Stimulated activated CD4-positive, alpha-beta T cell treated with anti-CD3 and anti-CD28 coated beads, Interleukin-15, amount 100 ng/mL, for 24 hours (primary cell): ENCODE measurements around the gene SBF1.

Source experiments
- DNase-seq: peaks from one replicate; pipeline ENCODE4 v3.0.0-alpha.2; 2020

Gene SBF1

GRCh38 chr22:50506611-50507420, 32.0 kb upstream of the SBF1 start:
- DNase-seq: no peak

- no peak for DNase-seq
Observed at GRCh38 chr22:50505776-50506610, 31.2 kb upstream of the SBF1 start.

DNA sequence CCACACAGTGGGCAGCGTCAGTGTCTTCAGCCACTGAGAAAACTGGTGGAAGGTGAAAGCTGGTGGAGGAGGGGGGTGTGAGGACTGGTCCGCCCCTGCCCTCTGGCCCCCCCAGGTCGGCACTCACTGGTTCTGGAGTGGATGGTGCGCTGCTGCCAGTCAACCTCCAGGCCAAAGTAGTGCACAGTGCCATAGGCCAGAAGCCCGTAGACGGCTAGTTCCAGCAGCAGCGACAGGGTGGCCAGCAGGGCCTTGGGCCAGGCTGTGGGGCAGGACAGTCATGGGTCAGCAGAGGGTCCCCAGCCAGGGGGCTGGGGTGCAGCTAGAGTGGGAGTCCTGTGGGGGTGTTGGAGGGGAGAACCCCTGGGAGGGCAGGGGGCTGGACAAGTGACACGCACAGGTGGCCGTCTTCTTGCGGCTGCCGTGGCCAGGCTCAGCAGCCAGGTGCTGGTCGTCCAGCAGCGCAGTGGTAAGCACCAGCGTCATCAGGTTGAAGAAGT, 30.5 kb upstream of the SBF1 start:
- DNase-seq: no peak

DNA sequence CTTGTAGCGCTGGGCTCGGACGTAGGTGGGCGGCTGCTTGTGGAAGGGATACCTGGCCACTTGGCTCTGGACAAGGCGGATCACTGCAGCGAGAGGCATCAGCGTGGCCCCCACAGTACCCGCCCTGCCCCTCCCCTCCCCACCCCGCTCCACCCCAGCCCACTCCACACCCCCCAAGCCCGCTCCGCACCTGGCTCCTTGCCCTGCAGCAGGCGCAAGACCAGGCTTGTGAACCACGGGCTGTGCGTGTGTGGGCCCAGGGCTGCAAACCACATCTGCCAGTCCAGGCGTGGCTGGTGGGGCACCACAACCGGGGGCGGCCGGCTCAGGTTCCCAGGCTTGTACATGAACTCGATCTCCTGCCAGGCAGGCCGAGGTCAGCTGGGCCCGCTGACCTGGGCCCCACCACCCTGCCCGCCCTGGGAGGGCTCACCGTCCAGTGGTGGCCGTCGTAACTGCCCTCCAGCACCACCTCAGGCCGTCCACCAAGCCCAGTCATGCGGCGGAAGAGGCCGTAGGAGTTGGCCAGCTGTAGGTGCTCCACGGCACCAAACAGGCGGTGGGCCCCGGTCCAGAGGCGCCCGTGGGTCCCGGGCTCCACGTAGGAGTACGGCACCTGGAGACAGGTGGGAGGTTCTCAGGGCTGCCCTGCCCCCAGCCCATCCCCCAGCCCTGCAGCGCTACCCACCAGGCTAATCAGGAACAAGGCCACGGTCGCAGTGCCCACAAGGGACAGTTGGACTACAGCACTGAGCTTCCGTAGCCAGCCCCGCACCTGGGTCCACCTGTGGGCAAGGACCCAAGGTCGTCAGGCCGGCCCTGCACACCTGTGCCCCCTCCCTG, 29.8 kb upstream of the SBF1 start:
- no peak for DNase-seq

DNA sequence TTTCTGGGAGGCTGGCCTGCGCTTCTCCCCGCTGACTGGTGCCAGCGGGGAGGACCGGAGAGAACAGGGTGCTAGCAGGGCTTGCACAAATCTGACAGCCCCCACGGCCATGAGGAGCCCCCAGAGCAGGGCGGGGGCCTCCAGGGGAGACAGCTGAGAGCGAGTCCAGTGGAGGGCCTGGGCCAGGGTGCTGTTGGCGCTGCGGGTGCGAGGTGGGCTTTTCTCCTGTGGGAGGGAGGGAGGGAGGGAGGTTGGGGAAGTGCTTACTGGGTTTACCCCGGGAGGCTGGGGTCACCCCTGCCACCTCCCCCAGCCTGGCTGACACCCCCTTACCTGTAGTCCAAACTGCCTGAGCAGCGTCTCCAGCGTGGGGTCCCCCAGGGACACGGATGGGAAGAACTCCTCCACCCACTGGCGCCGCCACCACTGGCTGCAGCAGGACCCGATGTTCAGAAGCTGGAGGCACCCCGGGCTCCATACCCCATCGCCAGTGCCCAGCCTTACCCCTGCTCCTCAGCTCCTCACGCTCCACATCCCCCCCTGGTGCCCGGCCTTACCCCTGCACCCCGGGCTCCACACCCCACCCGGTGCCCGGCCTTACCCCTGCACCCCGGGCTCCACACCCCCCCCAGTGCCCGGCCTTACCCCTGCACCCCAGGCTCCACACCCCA, 28.8 kb upstream of the SBF1 start:
- DNase-seq: peak; percentile 38

DNA sequence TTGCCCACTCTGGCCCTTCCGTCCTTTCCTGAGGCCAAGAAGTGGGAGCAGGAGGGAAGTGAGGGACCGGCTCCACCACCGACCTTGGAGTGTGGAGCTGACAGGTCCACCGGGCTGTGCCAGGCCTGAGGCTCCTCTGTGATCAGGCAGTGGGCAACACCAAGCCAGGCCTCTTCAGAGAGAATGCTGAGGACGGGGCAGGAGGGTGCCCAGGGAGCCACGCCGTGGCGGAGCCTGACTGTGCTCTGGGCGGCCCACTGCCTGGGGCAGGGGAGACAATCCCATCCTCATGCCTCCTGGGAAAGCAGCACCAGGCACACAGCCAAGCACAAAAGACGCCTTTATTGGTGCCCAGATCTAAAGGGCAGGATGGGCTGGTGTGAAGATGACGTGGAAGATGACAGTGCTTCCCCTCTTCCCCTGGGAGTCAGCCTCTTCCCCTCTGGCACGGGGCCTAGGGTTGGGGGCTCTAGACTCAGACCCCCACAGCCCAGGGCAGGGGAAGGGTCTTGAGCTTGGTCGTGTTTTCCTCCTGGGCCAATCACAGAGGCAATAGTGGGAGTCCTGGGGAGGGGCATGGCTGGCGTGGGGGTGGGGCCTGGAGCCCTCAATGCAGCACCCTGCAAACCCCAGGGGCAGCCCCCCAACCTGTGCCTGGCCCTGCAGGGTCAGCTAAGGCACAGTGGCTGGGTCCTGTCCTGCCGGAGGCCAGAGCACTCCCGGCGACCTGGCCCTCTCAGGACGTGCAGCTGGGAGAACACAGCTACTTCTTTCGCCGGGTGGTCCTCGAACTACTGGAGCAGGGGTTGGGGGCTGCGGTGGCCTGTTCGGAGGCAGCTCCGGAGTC, 28.0 kb upstream of the SBF1 start:
- DNase-seq: no peak

DNA sequence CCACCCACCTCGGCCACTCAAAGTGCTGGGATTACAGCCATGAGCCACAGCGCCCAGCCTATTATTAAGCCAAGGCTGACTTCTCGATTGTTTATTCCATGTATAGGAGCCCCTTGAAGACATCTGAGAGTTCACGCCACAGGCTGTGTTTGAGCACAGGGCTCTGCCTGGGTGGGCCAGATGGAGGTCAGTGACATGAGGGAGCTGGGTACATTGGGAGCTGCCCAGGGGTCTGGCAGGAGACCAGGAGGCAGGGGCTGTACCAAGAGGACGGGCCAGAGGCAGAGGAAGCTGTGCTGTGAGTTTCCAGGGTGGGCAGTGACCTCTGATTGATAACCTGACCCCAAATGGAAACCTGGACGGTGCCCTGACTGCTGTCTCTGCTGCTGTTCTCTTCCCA, 27.3 kb upstream of the SBF1 start:
- no peak for DNase-seq

GRCh38 chr22:50500452-50500851, 25.6 kb upstream of the SBF1 start:
- no peak for DNase-seq

DNA sequence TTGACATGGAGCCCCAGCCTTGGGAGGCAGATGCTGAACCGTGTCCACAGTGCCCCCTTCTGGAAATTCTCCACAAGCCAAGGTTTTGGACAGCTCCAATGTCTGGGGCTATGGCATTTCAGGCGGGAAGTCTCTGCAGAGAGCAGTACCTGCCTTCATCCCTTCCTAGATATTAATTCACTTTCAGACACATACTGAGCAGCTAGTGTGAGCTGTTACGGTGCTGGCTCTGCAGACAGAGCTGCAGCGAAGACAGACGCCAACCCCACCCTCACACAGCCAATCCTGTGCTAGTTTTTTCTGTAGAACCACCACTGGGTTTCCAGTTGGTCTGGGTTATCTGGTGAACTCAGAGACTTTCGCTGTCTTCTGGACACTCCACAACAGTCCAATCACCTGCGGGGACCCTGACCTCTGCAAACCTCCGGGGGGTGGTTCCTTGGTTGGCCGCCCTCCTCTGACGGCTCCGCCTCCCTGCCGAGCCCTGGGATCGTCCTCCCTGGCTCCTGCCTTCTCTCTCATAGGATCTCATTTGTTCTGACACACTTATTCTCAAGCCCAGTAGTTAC, 23.6 kb upstream of the SBF1 start:
- peak; percentile 79 for DNase-seq

DNA sequence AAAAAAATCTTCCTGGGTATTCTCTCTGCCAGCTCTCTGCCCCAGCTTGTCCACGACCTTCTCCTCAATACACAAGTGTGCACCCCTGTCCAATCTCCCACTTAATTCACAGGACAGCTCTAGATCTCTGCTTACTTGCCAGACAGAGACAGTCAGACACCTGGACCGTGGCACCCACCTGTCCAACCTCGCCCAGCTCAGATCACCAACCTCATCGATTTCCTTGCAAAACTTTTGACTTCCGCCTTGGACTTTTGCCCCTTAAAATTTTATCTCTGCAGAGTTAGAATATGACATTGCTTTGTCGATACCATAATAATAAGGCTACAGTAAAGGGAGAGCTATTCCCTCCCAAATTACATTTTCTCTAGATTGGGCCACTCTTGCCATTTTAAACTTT, 22.3 kb upstream of the SBF1 start:
- DNase-seq: no peak

DNA sequence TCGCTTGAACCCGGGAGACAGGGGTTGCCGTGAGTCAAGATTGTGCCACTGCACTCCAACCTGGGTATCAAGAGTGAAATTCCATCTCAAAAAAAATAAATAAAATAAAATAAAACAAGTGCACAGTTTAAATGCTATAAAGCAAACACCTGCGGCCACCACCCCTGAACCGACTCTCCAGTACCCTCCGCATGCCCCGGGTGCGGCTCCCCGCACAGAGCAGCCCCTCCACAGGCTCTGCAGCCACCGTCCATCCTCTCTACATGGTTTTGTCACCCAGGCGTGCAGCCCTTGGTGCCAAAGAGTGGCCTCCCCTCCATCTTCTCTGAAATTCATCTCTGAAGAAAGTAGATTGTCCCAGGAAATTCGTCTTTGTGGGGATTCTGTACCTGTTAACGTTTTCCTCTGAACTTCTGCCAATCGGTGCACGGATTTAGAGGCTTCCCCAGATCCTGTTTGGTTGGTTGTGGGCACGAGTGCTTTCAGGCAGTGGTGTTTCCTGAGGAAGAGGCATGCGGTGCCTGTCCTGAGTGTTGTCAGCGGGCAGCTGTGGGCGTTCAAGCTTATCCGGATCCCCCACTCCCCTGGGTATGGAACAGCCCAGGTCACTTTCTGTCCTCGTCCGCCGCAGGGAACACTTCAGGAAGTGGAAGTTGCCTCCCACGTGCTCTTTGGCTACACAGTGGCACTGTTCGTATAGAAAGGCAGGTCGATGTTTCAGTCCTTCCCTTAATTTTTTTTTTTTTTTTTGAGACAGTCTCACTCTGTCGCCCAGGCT, 15.9 kb upstream of the SBF1 start:
- DNase-seq: peak; percentile 39

DNA sequence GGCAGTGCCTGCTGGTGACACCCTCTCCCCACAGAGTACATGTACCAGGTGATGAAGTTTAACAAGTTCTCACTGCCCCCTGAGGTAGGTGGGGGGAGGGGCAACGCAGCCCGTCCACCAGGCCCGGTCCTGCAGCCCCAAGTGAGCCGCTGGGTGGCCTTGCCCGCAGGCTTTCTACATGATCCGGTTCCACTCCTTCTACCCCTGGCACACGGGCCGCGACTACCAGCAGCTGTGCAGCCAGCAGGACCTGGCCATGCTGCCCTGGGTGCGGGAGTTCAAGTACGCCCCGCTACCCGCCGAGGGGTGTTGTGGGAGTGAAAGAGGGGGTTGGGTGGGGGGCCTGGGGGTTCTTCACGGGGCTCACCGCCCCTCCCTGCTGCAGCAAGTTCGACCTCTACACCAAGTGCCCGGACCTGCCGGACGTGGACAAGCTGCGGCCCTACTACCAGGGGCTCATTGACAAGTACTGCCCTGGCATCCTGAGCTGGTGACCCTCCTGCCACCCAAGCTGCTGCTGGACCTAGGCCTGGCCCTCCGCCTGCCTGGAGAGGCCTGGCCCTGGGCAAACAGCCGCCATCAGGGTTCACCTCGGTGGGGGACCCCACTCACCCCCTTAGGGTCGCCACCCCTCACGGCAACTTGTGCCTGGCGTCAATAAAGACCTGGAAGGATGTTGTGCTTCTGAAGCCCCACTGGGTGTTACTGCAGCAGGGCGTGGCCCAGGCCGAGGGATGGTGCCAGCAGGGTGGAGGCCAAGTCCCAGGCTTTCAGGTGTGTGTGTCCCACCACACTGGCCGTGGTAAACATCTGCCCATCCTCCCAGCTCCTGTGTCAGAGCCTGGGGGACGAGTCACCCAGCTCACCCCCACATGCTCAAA, 14.8 kb upstream of the SBF1 start:
- no peak for DNase-seq

GRCh38 chr22:50488886-50489285, 14.1 kb upstream of the SBF1 start:
- DNase-seq: no peak

GRCh38 chr22:50488006-50488677, 13.3 kb upstream of the SBF1 start:
- DNase-seq: no peak

DNA sequence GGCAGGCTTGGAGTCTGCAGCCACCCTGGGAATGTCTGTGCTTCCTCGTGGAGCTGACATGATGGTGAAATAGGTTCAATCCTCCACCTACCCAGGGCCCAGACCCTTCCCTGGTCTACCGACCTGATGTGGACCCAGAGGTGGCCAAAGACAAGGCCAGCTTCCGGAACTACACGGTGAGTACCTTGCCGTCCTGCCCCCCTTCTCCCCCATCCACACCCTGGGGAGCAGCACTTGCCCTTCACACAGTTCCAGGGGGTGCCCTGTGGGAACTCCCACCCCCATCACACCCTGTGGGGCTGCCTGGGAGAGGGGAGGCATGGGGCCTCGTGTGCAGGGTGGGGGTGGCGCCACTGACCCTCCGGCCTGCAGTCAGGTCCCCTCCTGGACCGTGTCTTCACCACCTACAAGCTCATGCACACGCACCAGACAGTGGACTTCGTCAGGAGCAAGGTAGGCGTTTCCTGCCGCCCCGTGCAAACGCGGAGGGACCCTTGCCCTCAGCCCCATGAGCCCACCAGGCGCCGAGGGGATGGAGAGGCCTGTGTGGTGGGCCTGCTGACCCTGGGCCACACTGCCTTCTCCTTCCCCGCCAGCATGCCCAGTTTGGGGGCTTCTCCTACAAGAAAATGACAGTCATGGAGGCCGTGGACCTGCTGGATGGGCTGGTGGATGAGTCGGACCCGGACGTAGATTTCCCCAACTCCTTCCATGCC, 12.6 kb upstream of the SBF1 start:
- DNase-seq: no peak

DNA sequence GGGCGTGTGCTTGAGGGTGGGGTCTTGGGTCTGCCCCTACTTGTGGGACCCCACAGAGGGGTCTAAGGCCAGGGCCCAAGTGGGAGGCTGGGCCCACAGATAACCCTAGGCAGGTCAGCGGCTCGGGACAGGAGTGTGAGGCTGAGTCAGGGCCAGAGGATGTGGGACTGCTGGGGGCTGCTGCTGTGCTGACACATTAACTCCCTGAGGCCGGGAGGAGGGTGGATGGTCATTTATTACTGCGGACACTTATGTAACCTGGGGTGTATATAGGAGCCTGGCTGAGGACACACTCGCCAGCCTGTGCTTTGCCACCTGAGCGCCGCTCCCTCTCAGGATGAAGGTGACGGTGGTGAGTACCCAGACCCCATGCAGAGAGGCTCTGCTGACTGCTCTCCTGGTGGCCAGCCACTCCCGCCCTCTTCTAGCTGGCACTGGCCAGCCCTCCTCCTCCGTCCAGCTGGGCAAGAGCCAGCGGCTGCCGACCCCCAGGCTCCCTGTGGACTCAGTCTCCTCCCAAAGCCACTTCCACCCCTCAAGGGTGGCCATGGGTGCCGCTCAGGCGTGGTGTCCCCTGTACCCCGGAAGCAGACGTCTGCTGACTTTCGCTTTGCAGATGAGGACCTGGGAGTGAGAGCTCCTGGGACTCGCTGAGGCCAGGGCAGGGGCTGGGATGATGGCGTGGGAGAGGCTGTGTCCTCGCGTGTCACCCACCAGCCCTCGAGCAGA, 11.9 kb upstream of the SBF1 start, which contains the start of gene MIOX:
TSS of gene MIOX (plus strand) at position 299 of the 729 bp plus-strand sequence. CDS start at position 338, 39 bp downstream.
- DNase-seq: no peak
